HG03196 (cell line): ENCODE measurements around the gene CDC73.
"Not testable (repeated sequence)": the region's sequence is repeated elsewhere in the genome, so short reads cannot be mapped to it uniquely, and the experiment has no call there.

Experiments
- ATAC-seq: cut with Tn5 transposase; IDR thresholded peaks from one replicate; pipeline ENCODE4 v1.9.1; 2021; ENCODE audit not compliant: unreplicated experiment

CDC73 gene

GRCh38 chr1:193222056-193222615, 100.3 kb downstream of the CDC73 start:
- no peak for ATAC-seq

GRCh38 chr1:193229136-193229535, 107.3 kb downstream of the CDC73 start:
- no peak for ATAC-seq

- not testable (repeated sequence) for ATAC-seq
These were observed 109.3 kb downstream of the CDC73 start for GRCh38 chr1:193231146-193231545.

GRCh38 chr1:193234530-193234929, 112.7 kb downstream of the CDC73 start:
- no peak for ATAC-seq

DNA sequence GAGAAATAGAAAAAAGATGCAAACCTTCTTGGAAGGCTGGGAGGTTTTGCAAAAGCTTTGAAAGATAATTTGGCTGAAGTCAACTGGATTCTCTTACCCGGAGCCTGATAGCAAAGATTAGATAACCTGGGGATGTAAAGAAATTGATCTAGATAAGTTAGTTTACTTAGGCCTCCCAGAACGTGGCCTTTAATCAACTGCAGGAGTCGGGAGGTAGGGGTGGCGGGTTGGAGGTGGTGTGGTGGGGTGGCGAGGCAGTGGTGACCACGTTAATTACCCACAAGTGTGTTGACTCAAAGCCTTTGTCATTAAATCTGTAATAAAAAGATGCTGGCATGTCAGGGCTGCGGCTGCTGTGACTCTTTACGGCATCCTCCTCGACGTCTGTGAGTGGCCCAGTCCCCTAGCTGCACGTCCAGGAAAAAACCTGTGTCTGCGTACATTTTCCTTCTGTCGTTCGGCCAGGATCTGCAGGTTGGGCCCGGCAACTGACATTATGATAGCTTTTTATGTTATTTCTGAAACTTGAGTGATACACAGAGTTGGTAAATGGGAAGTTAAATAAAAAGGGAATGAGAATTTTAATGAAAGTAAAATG, 115.6 kb downstream of the CDC73 start:
- no peak for ATAC-seq

DNA sequence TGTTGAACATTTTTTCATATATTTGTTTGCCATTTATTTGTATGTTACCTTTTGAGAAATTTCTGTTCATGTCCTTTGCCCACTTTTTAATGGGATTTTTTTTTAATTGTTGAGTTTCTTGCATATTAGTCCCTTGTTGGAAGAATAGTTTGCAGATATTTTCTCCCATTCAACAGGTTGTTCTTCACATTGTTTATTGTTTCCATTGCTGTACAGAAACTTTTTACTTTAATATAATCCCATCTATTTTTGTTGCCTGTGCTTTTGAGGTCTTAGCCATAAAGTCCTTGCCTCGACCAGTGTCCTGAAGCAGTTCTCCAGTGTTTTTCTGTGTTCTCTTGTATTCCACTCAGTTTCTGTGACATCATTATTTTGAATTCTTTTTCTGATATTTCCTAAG, 118.8 kb downstream of the CDC73 start:
- no peak for ATAC-seq

GRCh38 chr1:193241132-193241827, 119.4 kb downstream of the CDC73 start:
- ATAC-seq, result no peak

DNA sequence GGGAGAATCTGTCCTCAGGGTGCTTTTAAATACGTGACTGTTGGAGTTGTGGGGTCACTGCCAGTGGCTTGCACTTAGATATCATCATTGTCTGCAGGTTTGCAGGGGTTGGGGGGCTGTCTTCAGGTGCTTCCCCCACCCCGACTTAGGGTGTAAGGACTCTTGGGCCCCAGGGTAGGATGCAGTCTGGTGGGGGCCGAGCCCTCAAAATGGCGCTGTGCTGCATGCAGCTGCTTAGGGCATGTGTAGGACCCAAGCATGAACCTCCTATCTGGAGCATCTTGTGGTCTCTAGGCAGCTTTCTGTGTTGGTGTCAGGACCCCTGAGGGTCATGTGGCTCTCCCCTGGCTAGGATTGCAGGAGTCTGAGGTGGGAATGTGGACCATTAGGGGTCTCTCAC, 120.2 kb downstream of the CDC73 start:
- no peak for ATAC-seq

DNA sequence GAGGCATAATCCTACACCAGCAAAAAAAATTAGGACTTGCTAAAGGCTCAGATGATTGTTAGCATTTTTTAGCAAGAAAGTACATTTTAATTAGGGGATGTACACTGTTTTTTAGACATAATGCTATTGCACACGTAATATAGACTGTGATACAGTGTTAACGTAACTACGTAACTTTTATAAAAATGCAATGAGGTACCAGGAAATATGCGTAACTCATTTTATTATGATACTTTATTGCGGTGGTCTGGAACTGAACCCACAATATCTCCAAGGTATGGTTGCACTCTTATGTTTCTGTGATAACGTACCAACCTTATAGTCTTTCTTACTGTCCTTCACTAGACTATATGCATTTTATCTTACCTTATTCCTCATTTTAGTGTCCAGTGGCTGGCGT, 127.4 kb downstream of the CDC73 start:
- ATAC-seq, result no peak

- no peak for ATAC-seq
These were observed 130.1 kb downstream of the CDC73 start for GRCh38 chr1:193251950-193252349.

- ATAC-seq, result no peak
These were observed 134.2 kb downstream of the CDC73 start for GRCh38 chr1:193256019-193256418.

DNA sequence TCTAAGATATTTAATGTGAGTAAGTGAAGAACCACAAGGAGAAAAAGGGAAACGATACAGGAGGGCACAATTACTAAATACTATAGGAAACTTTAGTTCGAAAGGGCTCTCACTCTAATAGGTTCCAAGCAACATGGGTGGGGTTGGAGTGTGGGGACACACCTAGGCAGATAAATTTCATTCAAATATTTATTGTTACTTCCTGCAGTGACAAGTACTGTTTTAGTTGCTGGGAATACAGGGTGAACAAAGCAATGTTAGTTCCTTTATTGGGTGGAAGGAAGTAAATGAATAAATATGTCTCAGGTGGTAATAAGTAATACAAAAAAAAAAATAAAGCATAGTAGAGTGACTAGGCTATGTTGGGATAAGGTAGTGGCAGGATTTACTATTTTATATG, 137.8 kb downstream of the CDC73 start:
- no peak for ATAC-seq

- no peak for ATAC-seq
These were observed 138.4 kb downstream of the CDC73 start for GRCh38 chr1:193260056-193260745.

- ATAC-seq, result no peak
These were observed 139.1 kb downstream of the CDC73 start for GRCh38 chr1:193260896-193261295.

DNA sequence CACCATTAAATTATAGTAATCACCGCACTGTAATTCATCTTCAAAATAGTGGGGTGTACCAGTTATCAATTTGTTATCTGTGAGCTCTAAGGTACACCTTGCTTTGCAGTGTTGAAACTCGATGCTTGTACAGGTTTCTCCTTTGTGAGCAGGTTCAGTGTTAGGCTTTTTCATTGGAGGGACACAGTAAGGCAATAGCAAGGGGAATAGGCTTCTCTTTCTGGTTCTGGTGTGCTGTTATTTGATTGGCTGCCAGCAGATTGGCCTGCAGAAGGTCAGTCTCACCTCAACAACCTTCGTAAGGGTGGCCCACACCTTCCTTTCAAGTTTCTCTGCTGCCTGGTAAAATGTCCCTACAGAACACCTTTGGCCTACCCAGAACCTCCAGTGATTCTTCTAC, 140.8 kb downstream of the CDC73 start:
- ATAC-seq, result no peak

GRCh38 chr1:193264313-193265065, 142.7 kb downstream of the CDC73 start:
- no peak for ATAC-seq

DNA sequence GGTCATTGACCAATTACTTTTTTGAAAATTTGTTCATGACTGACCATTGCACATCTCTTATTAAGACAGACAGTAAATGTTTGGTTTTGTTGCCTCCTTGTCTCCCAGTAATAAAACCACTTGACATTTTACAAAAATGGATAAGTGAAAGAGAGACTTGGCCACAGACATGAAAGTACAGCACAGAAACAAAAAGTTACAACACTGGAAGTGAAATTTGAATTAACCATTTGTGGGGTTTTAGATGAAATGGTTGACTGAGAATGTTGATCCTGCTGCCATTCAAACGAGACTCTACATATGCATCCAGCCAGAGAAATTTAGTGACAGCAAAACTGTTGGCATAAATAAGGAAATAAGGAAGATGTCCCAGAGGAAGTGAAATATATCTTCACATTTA, 143.9 kb downstream of the CDC73 start:
- peak; percentile 48 for ATAC-seq

- not testable (repeated sequence) for ATAC-seq
These were observed 145.0 kb downstream of the CDC73 start for GRCh38 chr1:193266794-193267193.

DNA sequence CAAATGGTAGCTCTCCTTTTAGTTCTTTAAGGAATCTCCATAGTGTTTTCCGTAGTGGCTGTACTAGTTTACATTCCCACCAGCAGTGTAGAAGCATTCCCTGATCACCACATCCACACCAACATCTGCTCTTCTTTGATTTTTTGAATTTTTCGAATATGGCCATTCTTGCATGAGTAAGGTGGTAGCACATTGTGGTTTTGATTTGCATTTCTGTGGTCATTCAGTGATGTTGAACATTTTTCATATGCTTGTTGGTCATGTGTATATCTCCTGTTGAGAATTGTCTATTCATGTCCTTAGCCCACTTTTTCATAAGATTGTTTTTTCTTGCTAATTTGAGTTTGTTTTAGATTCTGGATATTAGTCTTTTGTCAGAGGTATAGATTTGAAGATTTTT, 149.2 kb downstream of the CDC73 start:
- ATAC-seq, result peak; percentile 88

GRCh38 chr1:193275773-193276172, 153.9 kb downstream of the CDC73 start:
- no peak for ATAC-seq

DNA sequence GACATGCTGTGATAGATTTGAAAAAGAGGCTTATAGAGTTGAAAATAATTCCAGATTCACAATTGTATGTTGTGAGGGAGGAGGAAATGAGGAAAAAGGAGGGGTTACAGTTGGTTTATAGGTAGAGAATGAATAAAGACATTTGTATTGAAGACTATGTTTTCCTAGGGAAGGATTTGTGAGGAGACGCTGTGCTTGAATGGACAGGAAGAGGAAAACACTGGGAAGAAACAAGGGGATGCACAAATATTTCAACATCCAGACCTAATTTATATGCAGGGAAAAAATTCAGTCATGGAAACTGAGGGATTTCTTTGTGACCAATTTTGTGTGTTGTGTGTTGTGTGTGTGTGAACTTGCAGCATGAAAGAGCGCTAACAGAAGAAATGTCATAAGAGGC, 157.1 kb downstream of the CDC73 start:
- no peak for ATAC-seq
